Measurements from ENCODE around the gene EPAS1.
A peak's percentile ranks its signal among the peaks of the same experiment; 100 is the strongest.

EPAS1 gene
- total RNA-seq: 2.4 to 7.8 reads per million in 2 donors

GRCh38 chr2:46296840-46297545 lies at the start of gene EPAS1:
Gene EPAS1, plus strand, starts transcription at chr2:46297407. Its CDS starts 505 bp downstream, at chr2:46297912.
- DNase-seq: peak; percentile 63 to 90 (median 77)

GRCh38 chr2:46248171-46248570 lies 49.0 kb upstream of the EPAS1 start:
- no peak for DNase-seq

GRCh38 chr2:46249654-46250053 lies 47.6 kb upstream of the EPAS1 start:
- peak in 1 of 5 experiments; percentile 38 for DNase-seq

GRCh38 chr2:46252891-46253659 lies 44.1 kb upstream of the EPAS1 start:
- DNase-seq: no peak

GRCh38 chr2:46254474-46254873 lies 42.7 kb upstream of the EPAS1 start:
- no peak for DNase-seq

- no peak for DNase-seq
Measured at GRCh38 chr2:46256563-46257142, 40.6 kb upstream of the EPAS1 start.

GRCh38 chr2:46257476-46257875 lies 39.7 kb upstream of the EPAS1 start:
- DNase-seq: no peak

GRCh38 chr2:46257980-46258379 lies 39.2 kb upstream of the EPAS1 start:
- DNase-seq: no peak

GRCh38 chr2:46258937-46259776 lies 38.0 kb upstream of the EPAS1 start:
- DNase-seq: peak in 1 of 5 experiments; percentile 25

- DNase-seq: no peak
Measured at GRCh38 chr2:46259777-46260168, 37.4 kb upstream of the EPAS1 start.

GRCh38 chr2:46260305-46260704 lies 36.9 kb upstream of the EPAS1 start:
- no peak for DNase-seq

GRCh38 chr2:46262248-46262938 lies 34.8 kb upstream of the EPAS1 start:
- DNase-seq: no peak

- no peak for DNase-seq
Measured at GRCh38 chr2:46263347-46263746, 33.9 kb upstream of the EPAS1 start.

GRCh38 chr2:46264447-46264846 lies 32.8 kb upstream of the EPAS1 start:
- no peak for DNase-seq

- DNase-seq: no peak
Measured at GRCh38 chr2:46266134-46266533, 31.1 kb upstream of the EPAS1 start.

GRCh38 chr2:46267616-46268015 lies 29.6 kb upstream of the EPAS1 start:
- no peak for DNase-seq

- DNase-seq: no peak
Measured at GRCh38 chr2:46268196-46268595, 29.0 kb upstream of the EPAS1 start.

- no peak for DNase-seq
Measured at GRCh38 chr2:46269001-46269400, 28.2 kb upstream of the EPAS1 start.

- DNase-seq: peak in 1 of 5 experiments; percentile 32
Measured at GRCh38 chr2:46269544-46270273, 27.5 kb upstream of the EPAS1 start.

GRCh38 chr2:46270384-46270783 lies 26.8 kb upstream of the EPAS1 start:
- DNase-seq: no peak

- DNase-seq: no peak
Measured at GRCh38 chr2:46273225-46273863, 23.9 kb upstream of the EPAS1 start.

Measured in T-helper 2 cell (primary cell).